Right atrium auricular region (tissue), 2 donors: ENCODE measurements around the gene C10orf53. TPM values are rescaled to one million over a fixed set of nuclear protein-coding genes. Genes with fewer than 3 reads are reported as not detected.

Experiments used
- DNase-seq: peaks from one replicate; pipeline ENCODE4 v3.0.0-alpha.2; 2019; ENCODE audit warnings: low spot score
- H3K27ac ChIP-seq, 2 donors: fragments of 200-600 bp; sonication (generic); 1 replicate in 1 of 2; 2 replicates in 1 of 2; pipeline ENCODE4 v1.5.1; 2016 to 2019
- H3K27me3 ChIP-seq, 2 donors: fragments of 200-600 bp; sonication (generic); one replicate each; pipeline versions ENCODE4 v1.5.1 to v1.6.0; 2017 to 2019
- H3K36me3 ChIP-seq: fragments of 200-600 bp; sonication (generic); one replicate; pipeline ENCODE4 v1.5.1; 2016
- H3K4me1 ChIP-seq, 2 donors: fragments of 200-600 bp; sonication (generic); one replicate each; pipeline versions ENCODE4 v1.5.1 to v1.6.0; 2017 to 2019
- H3K4me3 ChIP-seq, 2 donors: fragments of 200-600 bp; sonication (generic); 1 replicate in 1 of 2; 2 replicates in 1 of 2; pipeline ENCODE4 v1.5.1; 2017 to 2019; ENCODE audit warnings: mild to moderate bottlenecking in 1 of 2, moderate library complexity in 1 of 2
- H3K9me3 ChIP-seq, 2 donors: fragments of 200-600 bp; sonication (generic); one replicate each; pipeline ENCODE4 v1.5.1; 2019
- total RNA-seq, 2 donors: library from RNA; depleted of rRNA; stranded (reverse); fragments of >200 nt; gene quantifications; one replicate each; pipeline ENCODE4 v1.1.0, GENCODE V29; 2016
- TF ChIP-seq, protein P1 (sequence below), 2 donors: fragments of 200-600 bp; sonication (generic); IDR thresholded peaks; one replicate each; pipeline ENCODE4 v1.5.1; 2019; ENCODE audit warnings: antibody characterized with exemption in 2 of 2

Gene C10orf53
- total RNA-seq, 2 donors from 2014 or later = not detected

DNA sequence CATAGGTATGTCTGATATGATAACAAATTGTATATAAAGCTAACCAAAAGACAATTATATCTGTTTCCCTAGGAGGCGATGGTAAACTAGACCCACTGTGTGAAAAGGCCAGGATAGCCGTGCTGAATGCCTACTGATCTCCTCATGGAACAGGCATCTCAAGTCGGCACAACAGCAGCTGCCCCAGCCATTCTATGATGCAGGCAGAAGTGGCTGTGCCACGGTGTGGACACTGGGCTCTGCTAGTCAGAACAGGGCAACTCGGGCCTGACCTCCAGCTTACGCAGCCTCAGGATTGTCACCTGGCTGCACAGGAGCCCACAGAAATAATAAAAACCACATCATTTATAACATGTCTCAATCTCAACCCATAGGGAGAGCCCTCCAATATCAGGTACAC is 15.0 kb downstream of the C10orf53 start:
- H3K36me3 ChIP-seq = no peaks in the 10 kb centered on the region
- TF ChIP-seq, protein P1, sequence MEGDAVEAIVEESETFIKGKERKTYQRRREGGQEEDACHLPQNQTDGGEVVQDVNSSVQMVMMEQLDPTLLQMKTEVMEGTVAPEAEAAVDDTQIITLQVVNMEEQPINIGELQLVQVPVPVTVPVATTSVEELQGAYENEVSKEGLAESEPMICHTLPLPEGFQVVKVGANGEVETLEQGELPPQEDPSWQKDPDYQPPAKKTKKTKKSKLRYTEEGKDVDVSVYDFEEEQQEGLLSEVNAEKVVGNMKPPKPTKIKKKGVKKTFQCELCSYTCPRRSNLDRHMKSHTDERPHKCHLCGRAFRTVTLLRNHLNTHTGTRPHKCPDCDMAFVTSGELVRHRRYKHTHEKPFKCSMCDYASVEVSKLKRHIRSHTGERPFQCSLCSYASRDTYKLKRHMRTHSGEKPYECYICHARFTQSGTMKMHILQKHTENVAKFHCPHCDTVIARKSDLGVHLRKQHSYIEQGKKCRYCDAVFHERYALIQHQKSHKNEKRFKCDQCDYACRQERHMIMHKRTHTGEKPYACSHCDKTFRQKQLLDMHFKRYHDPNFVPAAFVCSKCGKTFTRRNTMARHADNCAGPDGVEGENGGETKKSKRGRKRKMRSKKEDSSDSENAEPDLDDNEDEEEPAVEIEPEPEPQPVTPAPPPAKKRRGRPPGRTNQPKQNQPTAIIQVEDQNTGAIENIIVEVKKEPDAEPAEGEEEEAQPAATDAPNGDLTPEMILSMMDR (IDR thresholded peaks at IDR 0.05) = no peak
- H3K27me3 ChIP-seq = no peaks in the 10 kb centered on the region
- no peak for DNase-seq
- no peak overlapping the region for H3K4me3 ChIP-seq
- no peaks in the 10 kb centered on the region for H3K4me1 ChIP-seq
- H3K9me3 ChIP-seq = no peaks in the 10 kb centered on the region
- no peak overlapping the region for H3K27ac ChIP-seq

DNA sequence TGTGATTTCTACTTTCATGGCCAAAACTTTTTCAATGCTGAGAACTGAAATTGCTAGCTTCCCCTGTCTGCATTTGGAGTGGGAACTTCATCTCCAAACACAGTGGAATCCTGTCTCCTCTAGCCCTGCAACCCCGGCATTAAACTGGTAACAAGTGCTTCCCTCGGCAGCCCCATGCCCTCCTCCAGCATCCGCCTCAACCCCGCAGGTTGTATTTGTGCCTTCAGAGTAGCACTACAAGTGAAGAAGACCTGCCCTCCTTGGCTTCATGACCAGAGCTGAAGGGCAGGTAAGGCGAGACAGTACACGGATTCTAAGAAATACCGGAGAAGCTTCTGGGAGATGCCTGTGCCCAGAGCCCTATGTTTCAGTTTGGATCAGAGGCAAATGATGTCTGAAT is 16.9 kb downstream of the C10orf53 start:
- H3K9me3 ChIP-seq = no peaks in the 10 kb centered on the region
- H3K4me1 ChIP-seq = no peaks in the 10 kb centered on the region
- H3K27ac ChIP-seq = no peak overlapping the region
- no peaks in the 10 kb centered on the region for H3K36me3 ChIP-seq
- H3K27me3 ChIP-seq = no peaks in the 10 kb centered on the region
- no peak overlapping the region for H3K4me3 ChIP-seq
- no peak for DNase-seq
- TF ChIP-seq, protein P1 (IDR thresholded peaks at IDR 0.05) = no peak

DNA sequence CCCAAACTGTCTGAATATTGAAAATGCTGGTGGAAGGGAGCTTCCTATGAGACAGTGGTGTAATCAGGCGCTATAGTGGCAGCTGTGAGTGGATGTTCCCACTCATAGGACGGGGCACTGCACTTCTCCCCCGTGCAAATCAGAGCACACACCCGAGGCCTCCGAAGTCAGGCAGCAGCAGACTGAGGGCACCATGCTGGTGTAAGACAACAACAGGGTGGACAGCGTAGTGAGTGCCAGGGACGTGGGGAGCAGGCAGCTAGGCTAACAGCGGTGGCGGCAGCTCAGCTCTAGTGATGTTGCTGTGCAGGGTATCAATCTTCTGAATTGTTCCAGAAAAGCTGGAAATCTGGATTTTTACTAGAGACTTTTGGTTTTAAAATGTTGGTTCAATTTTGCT is 19.2 kb downstream of the C10orf53 start:
- TF ChIP-seq, protein P1 (IDR thresholded peaks at IDR 0.05) = no peak
- Histone ChIP-seq H3K27ac (no peak overlapping the region), H3K27me3 (no peaks in the 10 kb centered on the region), H3K4me1 (no peaks in the 10 kb centered on the region), H3K4me3 (no peak overlapping the region), H3K36me3 (no peaks in the 10 kb centered on the region), H3K9me3 (no peaks in the 10 kb centered on the region)
- no peak for DNase-seq

DNA sequence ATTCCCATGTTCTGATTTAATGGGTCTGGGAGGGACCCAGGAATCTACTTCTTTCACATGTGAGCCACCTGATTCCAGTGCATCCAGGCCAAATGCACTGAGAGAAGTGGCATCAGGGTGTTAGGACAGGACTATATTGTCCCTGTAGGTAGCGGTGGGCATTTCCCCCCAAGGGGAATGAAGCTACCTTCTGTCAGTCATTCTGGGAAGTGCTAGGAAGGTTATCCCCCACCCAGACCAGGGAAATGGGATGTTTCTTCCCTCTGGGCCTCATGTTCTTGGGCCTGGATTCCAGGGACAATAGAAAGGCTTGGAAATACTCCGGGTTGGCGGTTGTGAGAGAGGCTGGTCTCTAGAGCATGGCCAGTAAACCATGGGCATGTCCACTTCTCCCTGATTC is 20.8 kb downstream of the C10orf53 start:
- Histone ChIP-seq H3K9me3 (peaks cover 0 to 3% of the 10 kb centered on the region in 2 donors), H3K27me3 (no peaks in the 10 kb centered on the region), H3K4me1 (no peaks in the 10 kb centered on the region), H3K4me3 (no peak overlapping the region), H3K27ac (no peak overlapping the region), H3K36me3 (no peaks in the 10 kb centered on the region)
- TF ChIP-seq, protein P1 (IDR thresholded peaks at IDR 0.05) = no peak
- no peak for DNase-seq

DNA sequence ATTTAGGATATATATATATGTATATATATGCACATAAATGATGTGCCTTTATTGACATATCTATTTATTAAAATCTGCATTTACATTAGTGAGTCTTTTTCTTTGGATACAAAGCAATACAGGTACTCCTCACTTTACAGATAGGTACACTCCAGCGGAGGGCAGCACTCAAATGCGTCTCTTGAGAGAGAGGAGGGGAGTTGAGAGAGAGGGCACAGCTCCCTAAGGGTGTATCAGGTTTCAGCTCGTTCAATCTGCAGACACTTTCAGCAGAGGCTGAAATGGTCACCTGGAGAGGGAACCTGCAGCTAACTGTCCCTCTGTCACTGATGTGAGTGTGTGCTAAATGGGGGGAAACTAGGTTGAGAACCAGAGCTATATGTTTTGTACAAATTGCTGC is 21.5 kb downstream of the C10orf53 start:
- no peak for DNase-seq
- Histone ChIP-seq H3K27ac (no peak overlapping the region), H3K4me1 (no peaks in the 10 kb centered on the region), H3K27me3 (no peaks in the 10 kb centered on the region), H3K36me3 (no peaks in the 10 kb centered on the region), H3K9me3 (peaks cover 0 to 5% of the 10 kb centered on the region in 2 donors), H3K4me3 (no peak overlapping the region)
- TF ChIP-seq, protein P1 (IDR thresholded peaks at IDR 0.05) = no peak

DNA sequence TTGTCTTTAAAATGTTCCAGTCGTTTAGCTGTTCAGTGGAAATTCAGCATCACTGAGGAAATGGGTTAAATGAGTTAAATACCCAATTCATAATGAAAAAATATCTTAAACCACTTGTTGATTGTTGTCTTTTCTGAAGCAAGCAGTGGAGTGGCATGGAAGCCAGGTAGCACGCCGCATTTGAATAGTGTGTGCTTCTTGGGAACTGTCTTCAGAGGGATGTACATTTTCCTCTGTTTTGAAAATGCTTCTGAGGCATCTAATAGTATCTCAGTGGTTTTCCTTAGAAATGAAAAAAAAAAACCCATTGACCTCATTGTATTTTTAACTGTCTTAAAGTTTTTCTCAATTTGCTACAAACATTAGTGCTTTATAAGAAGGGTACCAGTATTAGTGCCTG is 28.1 kb downstream of the C10orf53 start:
- H3K27me3 ChIP-seq = no peaks in the 10 kb centered on the region
- no peaks in the 10 kb centered on the region for H3K4me1 ChIP-seq
- TF ChIP-seq, protein P1 (IDR thresholded peaks at IDR 0.05) = no peak
- peaks cover 0 to 5% of the 10 kb centered on the region in 2 donors for H3K9me3 ChIP-seq
- no peaks in the 10 kb centered on the region for H3K36me3 ChIP-seq
- no peak overlapping the region for H3K27ac ChIP-seq
- H3K4me3 ChIP-seq = no peak overlapping the region
- no peak for DNase-seq
